A549 (cell line): ENCODE data around the gene UMAD1. TPM values are rescaled to one million over a fixed set of nuclear protein-coding genes. Genes with fewer than 3 reads are reported as not detected.

ENCODE experiments used
- ATAC-seq, 2 experiments: fragments of 200-7000 bp in 1 of 2; fragments of >200 bp in 1 of 2; cut with Nextera tagmentation in 1 of 2; cut with Tn5 transposase in 1 of 2; 3 replicates each; pipeline versions ENCODE4 v1.8.0 to v1.9.1; 2018 to 2020; ENCODE audit warnings: mild to moderate bottlenecking in 1 of 2, moderate library complexity in 1 of 2
- CTCF ChIA-PET: fragments of 300-600 bp; sonication (Branson Sonifier 250); formaldehyde crosslinking; extraction: SDS; loops from one replicate; lab custom pipeline; 2021; ENCODE audit warnings: antibody characterized with exemption, inconsistent platforms; lab: Yijun Ruan, JAX
- POLR2A ChIA-PET: fragments of 350-600 bp; formaldehyde crosslinking; extraction: SDS; loops from one replicate; lab custom pipeline; 2021; ENCODE audit warnings: antibody characterized with exemption, inconsistent platforms; lab: Yijun Ruan, JAX
- DNase-seq, 2 experiments: peaks; one replicate each; pipeline versions ENCODE4 v3.0.0 to v3.0.0-alpha.2; 2011 to 2016; ENCODE audit warnings: low read depth in 1 of 2, low spot score in 1 of 2
- FAIRE-seq: peaks from 2 replicates; lab custom pipeline; 2011; peaks lifted over from hg19 to GRCh38; lab: Jason Lieb, UNC
- H3K27ac ChIP-seq, 2 experiments: fragments of >200 bp; sonication (Bioruptor Twin); formaldehyde crosslinking; 3 replicates each; pipeline ENCODE4 v1.5.1; 2016 to 2017
- H3K4me1 ChIP-seq: fragments of >200 bp; sonication (Bioruptor Twin); formaldehyde crosslinking; 3 replicates; pipeline ENCODE4 v1.6.1; 2016
- H3K4me2 ChIP-seq: fragments of >200 bp; sonication (Bioruptor Twin); formaldehyde crosslinking; 3 replicates; pipeline ENCODE4 v1.6.1; 2016
- H3K4me3 ChIP-seq: fragments of >200 bp; sonication (Bioruptor Twin); formaldehyde crosslinking; 3 replicates; pipeline ENCODE4 v1.5.1; 2016
- H3K9me3 ChIP-seq: fragments of >200 bp; sonication (Bioruptor Twin); formaldehyde crosslinking; 3 replicates; pipeline ENCODE4 v1.6.1; 2016
- CEBPB ChIP-seq, 2 experiments: fragments of >200 bp in 1 of 2; sonication (Bioruptor Twin) in 1 of 2; formaldehyde crosslinking in 1 of 2; IDR thresholded peaks; 2 replicates each; pipeline ENCODE4 v1.6.1; 2012 to 2016
- CHD2 ChIP-seq: fragments of 150-350 bp; IDR thresholded peaks from 2 replicates; pipeline ENCODE4 v1.6.1; 2014; ENCODE audit warnings: low read length; ENCODE audit not compliant: partially characterized antibody
- EHMT2 ChIP-seq: fragments of 200-600 bp; sonication (generic); IDR thresholded peaks from 2 replicates; pipeline ENCODE4 v1.6.1; 2016; ENCODE audit warnings: antibody characterized with exemption, low read depth, mild to moderate bottlenecking, moderate library complexity
- EP300 ChIP-seq, 2 experiments: fragments of >200 bp; sonication (Bioruptor Twin); formaldehyde crosslinking; IDR thresholded peaks; 2 replicates in 1 of 2; 3 replicates in 1 of 2; pipeline ENCODE4 v1.6.1; 2016 to 2017
- FOSB ChIP-seq: fragments of 250-450 bp; sonication (Bioruptor Pico); IDR thresholded peaks from 2 replicates; pipeline ENCODE4 v1.5.0; 2020; ENCODE audit warnings: mild to moderate bottlenecking, moderate library complexity
- HEYL ChIP-seq: fragments of 250-450 bp; sonication (Bioruptor Pico); IDR thresholded peaks from 2 replicates; pipeline ENCODE4 v1.8.0; 2021; ENCODE audit warnings: mild to moderate bottlenecking, moderate library complexity
- HOXA7 ChIP-seq: fragments of 250-450 bp; sonication (Bioruptor Pico); IDR thresholded peaks from 2 replicates; pipeline ENCODE4 v1.5.0; 2020; ENCODE audit warnings: mild to moderate bottlenecking, moderate library complexity
- HOXB13 ChIP-seq: fragments of 250-450 bp; sonication (Bioruptor Pico); IDR thresholded peaks from 2 replicates; pipeline ENCODE4 v1.5.0; 2020; ENCODE audit warnings: low read depth, mild to moderate bottlenecking, moderate library complexity
- HOXB5 ChIP-seq: fragments of 250-450 bp; sonication (Bioruptor Pico); IDR thresholded peaks from 2 replicates; pipeline ENCODE4 v1.5.0; 2020; ENCODE audit warnings: mild to moderate bottlenecking, moderate library complexity
- JUN ChIP-seq, 2 experiments: fragments of >200 bp; sonication (Bioruptor Twin); formaldehyde crosslinking; IDR thresholded peaks; 2 replicates in 1 of 2; 3 replicates in 1 of 2; pipeline ENCODE4 v1.6.1; 2016 to 2017
- KDM5A ChIP-seq: fragments of 200-600 bp; sonication (generic); IDR thresholded peaks from 2 replicates; pipeline ENCODE4 v1.6.1; 2016; ENCODE audit warnings: antibody characterized with exemption, mild to moderate bottlenecking
- MAFK ChIP-seq: fragments of 450-650 bp; IDR thresholded peaks from 2 replicates; pipeline ENCODE4 v1.6.1; 2014; ENCODE audit not compliant: partially characterized antibody
- MAZ ChIP-seq: fragments of 150-350 bp; IDR thresholded peaks from 2 replicates; pipeline ENCODE4 v1.6.1; 2014; ENCODE audit warnings: antibody characterized with exemption, low read depth, low read length, borderline replicate concordance
- MYC ChIP-seq: IDR thresholded peaks from 2 replicates; pipeline ENCODE4 v1.6.1; 2012; ENCODE audit warnings: mild to moderate bottlenecking, inconsistent platforms, low read length, improper control_type of control experiment, borderline replicate concordance
- NFE2L2 ChIP-seq: fragments of 150-350 bp; conservative IDR thresholded peaks from 2 replicates; pipeline ENCODE4 v1.6.1; 2014; ENCODE audit warnings: low read length
- NPAS2 ChIP-seq: fragments of 250-450 bp; sonication (Bioruptor Pico); IDR thresholded peaks from 2 replicates; pipeline ENCODE4 v1.8.0; 2022; ENCODE audit warnings: mild to moderate bottlenecking, moderate library complexity, borderline replicate concordance
- NR3C1 ChIP-seq: fragments of >200 bp; sonication (Bioruptor Twin); formaldehyde crosslinking; IDR thresholded peaks from 3 replicates; pipeline ENCODE4 v1.6.1; 2017
- POLR2A ChIP-seq: IDR thresholded peaks from 2 replicates; pipeline ENCODE4 v1.6.1; 2012; ENCODE audit warnings: mild to moderate bottlenecking, low read length
- RARB ChIP-seq: fragments of 250-450 bp; sonication (Bioruptor Pico); IDR thresholded peaks from 2 replicates; pipeline ENCODE4 v1.8.0; 2021; ENCODE audit warnings: mild to moderate bottlenecking, moderate library complexity
- RNF2 ChIP-seq: fragments of 200-600 bp; sonication (generic); IDR thresholded peaks from 2 replicates; pipeline ENCODE4 v1.6.1; 2016; ENCODE audit warnings: low read depth, mild to moderate bottlenecking, antibody characterized with exemption, moderate library complexity, borderline replicate concordance
- SMC3 ChIP-seq: fragments of >200 bp; sonication (Bioruptor Twin); formaldehyde crosslinking; IDR thresholded peaks from 3 replicates; pipeline ENCODE4 v1.6.1; 2018; ENCODE audit warnings: inconsistent platforms
- TFCP2L1 ChIP-seq: fragments of 250-450 bp; sonication (Bioruptor Pico); IDR thresholded peaks from 2 replicates; pipeline ENCODE4 v1.5.0; 2021; ENCODE audit warnings: mild to moderate bottlenecking
- TP53 ChIP-seq: fragments of 250-450 bp; sonication (Bioruptor Pico); IDR thresholded peaks from 2 replicates; pipeline ENCODE4 v1.5.0; 2021; ENCODE audit warnings: mild to moderate bottlenecking, moderate library complexity
- ZC3H11A ChIP-seq: fragments of 450-650 bp; IDR thresholded peaks from 2 replicates; pipeline ENCODE4 v1.6.1; 2014; ENCODE audit warnings: antibody characterized with exemption, mild to moderate bottlenecking
- ZNF302 ChIP-seq: fragments of 250-450 bp; sonication (Bioruptor Pico); IDR thresholded peaks from 2 replicates; pipeline ENCODE4 v1.9.0; 2021; ENCODE audit warnings: inconsistent platforms, mild to moderate bottlenecking, moderate library complexity
- ZSCAN20 ChIP-seq: fragments of 250-450 bp; sonication (Bioruptor Pico); IDR thresholded peaks from 2 replicates; pipeline ENCODE4 v1.8.0; 2022; ENCODE audit warnings: mild to moderate bottlenecking, moderate library complexity
- WGBS: methylation state at CpG from one replicate; pipeline ENCODE4 v1.1.6; 2017; ENCODE audit errors: missing lambda C conversion rate; 5-methylcytosine and 5-hydroxymethylcytosine counted together
- polyA plus RNA-seq, 4 experiments: library from polyadenylated mRNA; depleted of rRNA in 3 of 4; stranded (reverse); fragments of >200 nt; fragmentation: RNase III in 1 of 4; extraction: RNeasy Plus Mini Kit Qiagen cat#74134 plus additional on column Dnase treatment in 1 of 4; gene quantifications; 2 replicates in 3 of 4; 3 replicates in 1 of 4; pipeline ENCODE4 v1.2.3, GENCODE V29; 2011 to 2017
- TF ChIP-seq, protein P1 (sequence below): IDR thresholded peaks from 2 replicates; pipeline ENCODE4 v1.6.1; 2012
- TF ChIP-seq, protein P2 (sequence below): fragments of >200 bp; sonication (Bioruptor Twin); formaldehyde crosslinking; IDR thresholded peaks from 3 replicates; pipeline ENCODE4 v1.6.1; 2016
- TF ChIP-seq, protein P3 (sequence below): fragments of 150-350 bp; IDR thresholded peaks from 2 replicates; pipeline ENCODE4 v1.6.1; 2014; ENCODE audit warnings: low read depth, mild to moderate bottlenecking, low read length
- TF ChIP-seq, protein P4 (sequence below): fragments of 450-650 bp; IDR thresholded peaks from 2 replicates; pipeline ENCODE4 v1.6.1; 2014; ENCODE audit warnings: antibody characterized with exemption
- TF ChIP-seq, protein P5 (sequence below): fragments of 250-450 bp; sonication (Bioruptor Pico); IDR thresholded peaks from 2 replicates; pipeline ENCODE4 v1.5.0; 2021; ENCODE audit warnings: mild to moderate bottlenecking, moderate library complexity, borderline replicate concordance

Gene UMAD1
- polyA plus RNA-seq, 2 of the 4 experiments (the other 2 are of a cell fraction), result 21.4 to 46.4 TPM

DNA sequence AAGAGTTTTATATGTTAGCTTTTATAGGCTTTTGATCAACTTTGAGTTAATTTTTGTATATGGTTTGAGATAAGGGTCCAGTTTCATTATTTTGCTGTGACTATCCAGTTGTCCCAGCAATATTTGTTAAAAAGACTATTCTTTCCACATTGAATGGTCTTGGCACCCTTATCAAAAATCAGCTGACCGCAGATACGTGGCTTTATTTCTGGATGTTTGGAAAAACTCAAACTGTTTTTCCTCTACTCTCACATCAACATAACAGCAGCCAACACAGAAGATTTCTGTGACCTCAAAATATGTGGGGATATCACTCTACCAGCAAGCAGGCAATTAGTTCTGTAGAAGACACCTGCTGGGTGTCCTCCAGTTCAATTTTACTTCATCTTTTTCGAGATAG lies 211.4 kb downstream of the UMAD1 start:
- FAIRE-seq (no peak), ATAC-seq (no peak)
- POLR2A ChIA-PET, result no interaction called here

DNA sequence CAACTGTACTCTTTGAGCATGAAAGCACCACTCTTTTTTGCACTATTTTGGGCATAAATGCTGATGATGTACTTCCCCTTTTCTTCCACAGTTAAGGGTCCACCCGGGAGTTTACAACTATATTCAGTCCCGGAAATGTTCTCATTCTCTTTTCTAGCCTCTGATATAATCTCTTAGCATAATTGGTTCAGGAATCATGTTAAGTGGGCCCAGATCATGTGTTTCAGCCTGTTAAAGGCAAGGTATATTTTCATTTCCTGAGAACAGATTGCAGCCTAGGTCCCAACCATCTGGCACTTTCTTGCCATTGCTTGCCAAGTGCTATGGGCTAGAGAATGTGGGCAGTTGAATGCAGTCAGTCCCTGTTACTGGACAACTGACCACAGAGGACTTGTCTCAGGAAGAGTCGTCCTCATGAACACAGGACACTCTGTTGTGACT lies 216.6 kb downstream of the UMAD1 start:
- no peak overlapping the region for H3K27ac ChIP-seq
- ChIA-PET CTCF (no interaction called here), POLR2A (no interaction called here)
- WGBS, result 72% methylated on average over 3 of the region's 3 CpGs
- H3K9me3 ChIP-seq, result peaks cover 17% of the 10 kb centered on the region
- peaks cover 15% of the 10 kb centered on the region for H3K4me1 ChIP-seq
- DNase-seq (no peak), FAIRE-seq (no peak), ATAC-seq (no peak)
- no peak overlapping the region for H3K4me2 ChIP-seq
- TF ChIP-seq CHD2 (no peak), HOXB13 (CRISPR knock-in tag) (no peak), MAZ (no peak), EP300 (IDR thresholded peaks at IDR 0.05) (no peak), NPAS2 (CRISPR knock-in tag) (no peak), MYC (no peak), ZNF302 (no peak), TP53 (CRISPR knock-in tag) (no peak), RNF2 (no peak), ZSCAN20 (CRISPR knock-in tag) (no peak), POLR2A (no peak), NFE2L2 (no peak), FOSB (CRISPR knock-in tag) (no peak)
- TF ChIP-seq, protein P1, sequence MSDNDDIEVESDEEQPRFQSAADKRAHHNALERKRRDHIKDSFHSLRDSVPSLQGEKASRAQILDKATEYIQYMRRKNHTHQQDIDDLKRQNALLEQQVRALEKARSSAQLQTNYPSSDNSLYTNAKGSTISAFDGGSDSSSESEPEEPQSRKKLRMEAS, result no peak
- TF ChIP-seq, protein P2, sequence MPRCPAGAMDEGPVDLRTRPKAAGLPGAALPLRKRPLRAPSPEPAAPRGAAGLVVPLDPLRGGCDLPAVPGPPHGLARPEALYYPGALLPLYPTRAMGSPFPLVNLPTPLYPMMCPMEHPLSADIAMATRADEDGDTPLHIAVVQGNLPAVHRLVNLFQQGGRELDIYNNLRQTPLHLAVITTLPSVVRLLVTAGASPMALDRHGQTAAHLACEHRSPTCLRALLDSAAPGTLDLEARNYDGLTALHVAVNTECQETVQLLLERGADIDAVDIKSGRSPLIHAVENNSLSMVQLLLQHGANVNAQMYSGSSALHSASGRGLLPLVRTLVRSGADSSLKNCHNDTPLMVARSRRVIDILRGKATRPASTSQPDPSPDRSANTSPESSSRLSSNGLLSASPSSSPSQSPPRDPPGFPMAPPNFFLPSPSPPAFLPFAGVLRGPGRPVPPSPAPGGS, result no peak
- TF ChIP-seq, protein P3, sequence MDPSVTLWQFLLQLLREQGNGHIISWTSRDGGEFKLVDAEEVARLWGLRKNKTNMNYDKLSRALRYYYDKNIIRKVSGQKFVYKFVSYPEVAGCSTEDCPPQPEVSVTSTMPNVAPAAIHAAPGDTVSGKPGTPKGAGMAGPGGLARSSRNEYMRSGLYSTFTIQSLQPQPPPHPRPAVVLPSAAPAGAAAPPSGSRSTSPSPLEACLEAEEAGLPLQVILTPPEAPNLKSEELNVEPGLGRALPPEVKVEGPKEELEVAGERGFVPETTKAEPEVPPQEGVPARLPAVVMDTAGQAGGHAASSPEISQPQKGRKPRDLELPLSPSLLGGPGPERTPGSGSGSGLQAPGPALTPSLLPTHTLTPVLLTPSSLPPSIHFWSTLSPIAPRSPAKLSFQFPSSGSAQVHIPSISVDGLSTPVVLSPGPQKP, result no peak
- H3K4me3 ChIP-seq, result no peak overlapping the region

More for the DNA sequence above, 211.4 kb downstream of the UMAD1 start:
- TF ChIP-seq TFCP2L1 (CRISPR knock-in tag) (no peak), HOXA7 (CRISPR knock-in tag) (no peak), CEBPB (IDR thresholded peaks at IDR 0.05) (no peak), HOXB5 (no peak), KDM5A (no peak), JUN (IDR thresholded peaks at IDR 0.05) (no peak), SMC3 (no peak), ZSCAN20 (CRISPR knock-in tag) (no peak), RNF2 (no peak), POLR2A (no peak), RARB (no peak), EHMT2 (no peak), ZC3H11A (no peak), HEYL (no peak), NR3C1 (no peak), MAFK (no peak), TP53 (CRISPR knock-in tag) (no peak)
- TF ChIP-seq, protein P4, sequence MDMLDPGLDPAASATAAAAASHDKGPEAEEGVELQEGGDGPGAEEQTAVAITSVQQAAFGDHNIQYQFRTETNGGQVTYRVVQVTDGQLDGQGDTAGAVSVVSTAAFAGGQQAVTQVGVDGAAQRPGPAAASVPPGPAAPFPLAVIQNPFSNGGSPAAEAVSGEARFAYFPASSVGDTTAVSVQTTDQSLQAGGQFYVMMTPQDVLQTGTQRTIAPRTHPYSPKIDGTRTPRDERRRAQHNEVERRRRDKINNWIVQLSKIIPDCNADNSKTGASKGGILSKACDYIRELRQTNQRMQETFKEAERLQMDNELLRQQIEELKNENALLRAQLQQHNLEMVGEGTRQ, result no peak
- TF ChIP-seq, protein P5, sequence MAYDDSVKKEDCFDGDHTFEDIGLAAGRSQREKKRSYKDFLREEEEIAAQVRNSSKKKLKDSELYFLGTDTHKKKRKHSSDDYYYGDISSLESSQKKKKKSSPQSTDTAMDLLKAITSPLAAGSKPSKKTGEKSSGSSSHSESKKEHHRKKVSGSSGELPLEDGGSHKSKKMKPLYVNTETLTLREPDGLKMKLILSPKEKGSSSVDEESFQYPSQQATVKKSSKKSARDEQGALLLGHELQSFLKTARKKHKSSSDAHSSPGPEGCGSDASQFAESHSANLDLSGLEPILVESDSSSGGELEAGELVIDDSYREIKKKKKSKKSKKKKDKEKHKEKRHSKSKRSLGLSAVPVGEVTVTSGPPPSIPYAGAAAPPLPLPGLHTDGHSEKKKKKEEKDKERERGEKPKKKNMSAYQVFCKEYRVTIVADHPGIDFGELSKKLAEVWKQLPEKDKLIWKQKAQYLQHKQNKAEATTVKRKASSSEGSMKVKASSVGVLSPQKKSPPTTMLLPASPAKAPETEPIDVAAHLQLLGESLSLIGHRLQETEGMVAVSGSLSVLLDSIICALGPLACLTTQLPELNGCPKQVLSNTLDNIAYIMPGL, result no peak
- Histone ChIP-seq H3K4me2 (no peak overlapping the region), H3K27ac (no peak overlapping the region), H3K4me3 (no peak overlapping the region), H3K9me3 (peaks cover 17% of the 10 kb centered on the region), H3K4me1 (no peaks in the 10 kb centered on the region)
- CTCF ChIA-PET, result no interaction called here
- 62% methylated on average over 3 of the region's 3 CpGs for WGBS
- DNase-seq, result no peak
